SK-MEL-5 (cell line): Measurements from ENCODE around the gene DZIP1. TPM values are rescaled to one million over a fixed set of nuclear protein-coding genes. Genes with fewer than 3 reads are reported as not detected.

Experiments
- DNase-seq: peaks from one replicate; pipeline ENCODE4 v3.0.0-alpha.2; 2016; ENCODE audit warnings: low read depth, low spot score
- in situ Hi-C: cut with HindIII; loops from 2 replicates; pipeline ENCODE4 v1.10.0; 2016; ENCODE audit warnings: low sequenced_read_pairs, high pct_unique_total_duplicates, low pct_unique_long_range_greater_than_20kb
- total RNA-seq: library from RNA; depleted of rRNA; stranded (reverse); fragments of >200 nt; shearing (Covaris generic); gene quantifications from 2 replicates; pipeline ENCODE4 v1.2.3, GENCODE V29; 2014; rRNA removed

The DZIP1 gene
- total RNA-seq, 1 experiment from 2014 or later: 16.1 TPM

- peak; percentile 82 for DNase-seq
- in situ Hi-C loops: no loop called here
Measured at GRCh38 chr13:95530178-95530577, 114.3 kb downstream of the DZIP1 start.

Other genes with a start within 250 kb of the DZIP1 start
- gene CLDN10, start 92.0 kb downstream of the DZIP1 start, total RNA-seq: not detected in 2 replicates
- gene DNAJC3, start 32.4 kb upstream of the DZIP1 start, total RNA-seq: 66.0 and 66.6 TPM in 2 replicates